ENCODE results near the gene SSBP4.

Gene SSBP4

DNA sequence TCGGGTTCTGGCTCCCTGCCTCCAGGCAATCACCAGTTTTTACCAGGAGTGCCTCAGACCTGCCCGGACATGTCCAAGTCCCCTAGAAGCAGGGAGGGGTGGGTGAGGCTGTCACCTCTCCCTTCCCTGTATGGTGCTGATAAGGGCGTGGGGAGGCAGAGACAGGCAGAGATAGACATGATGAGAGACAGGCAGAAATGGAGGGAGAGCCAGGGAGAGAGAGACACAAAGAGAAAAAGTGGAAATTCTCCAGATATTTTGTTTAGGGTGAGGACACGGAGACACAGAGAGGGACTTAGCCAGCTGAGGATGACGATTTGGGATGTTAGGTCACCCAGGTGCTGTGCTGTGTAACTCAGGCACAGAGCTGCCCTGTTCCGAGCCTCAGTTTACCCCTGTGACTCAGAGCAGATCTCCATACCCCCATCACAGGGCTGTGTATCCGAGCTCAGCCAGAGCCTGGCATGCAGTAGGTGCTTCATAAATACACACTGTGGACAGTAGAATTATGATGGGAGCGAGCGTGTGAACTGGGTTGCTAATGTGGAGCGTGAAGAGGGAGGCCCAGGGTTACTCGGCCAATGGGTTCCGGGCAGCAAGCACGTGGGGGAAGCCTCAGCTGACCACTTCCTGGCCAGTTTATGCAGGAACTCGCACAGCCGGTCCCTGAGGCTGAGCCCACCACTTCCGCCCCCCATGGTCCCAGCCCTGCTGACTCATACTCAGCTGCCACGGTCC, 45.1 kb upstream of the SSBP4 start (continued):
- no peak for TF ChIP-seq ZNF501 (tag by site-specific recombination; IDR thresholded peaks at IDR 0.05)
- TF ChIP-seq, protein P1, sequence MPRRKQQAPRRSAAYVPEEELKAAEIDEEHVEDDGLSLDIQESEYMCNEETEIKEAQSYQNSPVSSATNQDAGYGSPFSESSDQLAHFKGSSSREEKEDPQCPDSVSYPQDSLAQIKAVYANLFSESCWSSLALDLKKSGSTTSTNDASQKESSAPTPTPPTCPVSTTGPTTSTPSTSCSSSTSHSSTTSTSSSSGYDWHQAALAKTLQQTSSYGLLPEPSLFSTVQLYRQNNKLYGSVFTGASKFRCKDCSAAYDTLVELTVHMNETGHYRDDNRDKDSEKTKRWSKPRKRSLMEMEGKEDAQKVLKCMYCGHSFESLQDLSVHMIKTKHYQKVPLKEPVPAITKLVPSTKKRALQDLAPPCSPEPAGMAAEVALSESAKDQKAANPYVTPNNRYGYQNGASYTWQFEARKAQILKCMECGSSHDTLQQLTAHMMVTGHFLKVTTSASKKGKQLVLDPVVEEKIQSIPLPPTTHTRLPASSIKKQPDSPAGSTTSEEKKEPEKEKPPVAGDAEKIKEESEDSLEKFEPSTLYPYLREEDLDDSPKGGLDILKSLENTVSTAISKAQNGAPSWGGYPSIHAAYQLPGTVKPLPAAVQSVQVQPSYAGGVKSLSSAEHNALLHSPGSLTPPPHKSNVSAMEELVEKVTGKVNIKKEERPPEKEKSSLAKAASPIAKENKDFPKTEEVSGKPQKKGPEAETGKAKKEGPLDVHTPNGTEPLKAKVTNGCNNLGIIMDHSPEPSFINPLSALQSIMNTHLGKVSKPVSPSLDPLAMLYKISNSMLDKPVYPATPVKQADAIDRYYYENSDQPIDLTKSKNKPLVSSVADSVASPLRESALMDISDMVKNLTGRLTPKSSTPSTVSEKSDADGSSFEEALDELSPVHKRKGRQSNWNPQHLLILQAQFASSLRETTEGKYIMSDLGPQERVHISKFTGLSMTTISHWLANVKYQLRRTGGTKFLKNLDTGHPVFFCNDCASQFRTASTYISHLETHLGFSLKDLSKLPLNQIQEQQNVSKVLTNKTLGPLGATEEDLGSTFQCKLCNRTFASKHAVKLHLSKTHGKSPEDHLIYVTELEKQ (tag by site-specific recombination; IDR thresholded peaks at IDR 0.05; ENCODE audit: borderline replicate concordance) = no peak
- TF ChIP-seq ZNF768 (tag by site-specific recombination; IDR thresholded peaks at IDR 0.05) = peak; percentile 45; the same call in 1 of the 2 replicates
- TF ChIP-seq ZNF366 (tag by site-specific recombination; conservative IDR thresholded peaks at IDR 0.05) = peak; percentile 95
- no peak for TF ChIP-seq ZNF19 (tag by site-specific recombination; IDR thresholded peaks at IDR 0.05; ENCODE audit: low read depth)
- TF ChIP-seq ZIC2 (tag by site-specific recombination; IDR thresholded peaks at IDR 0.05) = peak; percentile 68
- no peak for TF ChIP-seq ZNF146 (tag by site-specific recombination; IDR thresholded peaks at IDR 0.05)
- peak; percentile 70 for TF ChIP-seq ZNF341 (tag by site-specific recombination; IDR thresholded peaks at IDR 0.05; ENCODE audit: low read depth)
- TF ChIP-seq SCRT1 (tag by site-specific recombination; IDR thresholded peaks at IDR 0.05; ENCODE audit: borderline replicate concordance) = no peak
- TF ChIP-seq WT1 (tag by site-specific recombination; IDR thresholded peaks at IDR 0.05) = peak; percentile 71
- TF ChIP-seq, protein P2, sequence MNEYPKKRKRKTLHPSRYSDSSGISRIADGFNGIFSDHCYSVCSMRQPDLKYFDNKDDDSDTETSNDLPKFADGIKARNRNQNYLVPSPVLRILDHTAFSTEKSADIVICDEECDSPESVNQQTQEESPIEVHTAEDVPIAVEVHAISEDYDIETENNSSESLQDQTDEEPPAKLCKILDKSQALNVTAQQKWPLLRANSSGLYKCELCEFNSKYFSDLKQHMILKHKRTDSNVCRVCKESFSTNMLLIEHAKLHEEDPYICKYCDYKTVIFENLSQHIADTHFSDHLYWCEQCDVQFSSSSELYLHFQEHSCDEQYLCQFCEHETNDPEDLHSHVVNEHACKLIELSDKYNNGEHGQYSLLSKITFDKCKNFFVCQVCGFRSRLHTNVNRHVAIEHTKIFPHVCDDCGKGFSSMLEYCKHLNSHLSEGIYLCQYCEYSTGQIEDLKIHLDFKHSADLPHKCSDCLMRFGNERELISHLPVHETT (tag by site-specific recombination; IDR thresholded peaks at IDR 0.05) = no peak
- no peak; the same call in 1 of the 2 replicates for TF ChIP-seq SP3 (tag by site-specific recombination; IDR thresholded peaks at IDR 0.05)
- peak; percentile 52 for TF ChIP-seq SP7 (tag by site-specific recombination; IDR thresholded peaks at IDR 0.05)
- peak; percentile 81 for TF ChIP-seq ZBTB11 (tag by site-specific recombination; conservative IDR thresholded peaks at IDR 0.05; ENCODE audit: low read depth)
- TF ChIP-seq ZNF610 (tag by site-specific recombination; IDR thresholded peaks at IDR 0.05; ENCODE audit: borderline replicate concordance) = peak; percentile 22; the same call in 1 of the 2 replicates
- peak; percentile 19; the same call in 1 of the 2 replicates for TF ChIP-seq FEZF1 (tag by site-specific recombination; IDR thresholded peaks at IDR 0.05)
- TF ChIP-seq ZNF37A (tag by site-specific recombination; IDR thresholded peaks at IDR 0.05) = no peak
- peak; percentile 97 for TF ChIP-seq ZNF792 (tag by site-specific recombination; IDR thresholded peaks at IDR 0.05)
- no peak for TF ChIP-seq GLI2 (tag by site-specific recombination; IDR thresholded peaks at IDR 0.05; ENCODE audit: borderline replicate concordance, low read depth)
- TF ChIP-seq ZNF335 (tag by site-specific recombination; conservative IDR thresholded peaks at IDR 0.05) = peak; percentile 56; the same call in 1 of the 2 replicates
- no peak for TF ChIP-seq ZNF23 (tag by site-specific recombination; IDR thresholded peaks at IDR 0.05; ENCODE audit: borderline replicate concordance)
- no peak for TF ChIP-seq YY2 (tag by site-specific recombination; IDR thresholded peaks at IDR 0.05)
- TF ChIP-seq ELK4 (IDR thresholded peaks at IDR 0.05; ENCODE audit: borderline replicate concordance, low read depth, low read length) = no peak
- TF ChIP-seq ZNF24 (tag by site-specific recombination; IDR thresholded peaks at IDR 0.05) = peak; percentile 70; the same call in 1 of the 2 replicates
- TF ChIP-seq ZNF398 (tag by site-specific recombination; IDR thresholded peaks at IDR 0.05) = peak; percentile 99
- TF ChIP-seq ZFP69B (tag by site-specific recombination; IDR thresholded peaks at IDR 0.05) = peak; percentile 66
